Measurements from ENCODE around the gene UPB1. TPM values are rescaled to one million over a fixed set of nuclear protein-coding genes. Genes with fewer than 3 reads are reported as not detected.

Gene UPB1
- total and polyA plus RNA-seq, 4 donors = 7.1 to 115 (median 58.8) TPM

DNA sequence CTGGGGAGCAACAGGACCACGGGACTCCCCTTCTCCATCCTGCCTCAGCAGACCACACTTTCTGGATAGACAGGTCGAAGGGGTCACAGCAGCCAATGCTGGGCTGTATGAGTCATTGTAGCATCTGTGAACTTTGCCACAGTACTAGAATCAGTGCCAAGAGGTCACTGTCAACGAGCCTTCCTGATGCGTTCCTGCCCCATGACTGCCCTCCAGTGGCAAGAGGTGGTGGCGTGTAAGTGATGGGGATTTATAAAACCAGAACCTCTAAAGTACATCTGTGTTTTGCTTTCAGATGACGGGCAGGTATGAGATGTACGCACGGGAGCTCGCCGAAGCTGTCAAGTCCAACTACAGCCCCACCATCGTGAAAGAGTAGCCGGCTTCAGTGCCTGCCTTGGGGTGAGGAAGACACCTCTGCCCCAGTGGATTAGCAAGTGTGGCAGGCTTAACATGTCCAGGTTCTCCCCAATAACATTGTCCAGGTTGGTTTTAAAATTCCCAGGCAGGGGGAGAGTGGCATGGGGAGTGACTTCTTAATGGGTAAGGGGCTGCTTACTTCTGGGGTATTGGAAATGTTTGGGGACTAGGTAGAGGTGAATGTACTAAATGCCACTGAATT is 30.4 kb downstream of the UPB1 start (continued):
- TF ChIP-seq, protein P1, sequence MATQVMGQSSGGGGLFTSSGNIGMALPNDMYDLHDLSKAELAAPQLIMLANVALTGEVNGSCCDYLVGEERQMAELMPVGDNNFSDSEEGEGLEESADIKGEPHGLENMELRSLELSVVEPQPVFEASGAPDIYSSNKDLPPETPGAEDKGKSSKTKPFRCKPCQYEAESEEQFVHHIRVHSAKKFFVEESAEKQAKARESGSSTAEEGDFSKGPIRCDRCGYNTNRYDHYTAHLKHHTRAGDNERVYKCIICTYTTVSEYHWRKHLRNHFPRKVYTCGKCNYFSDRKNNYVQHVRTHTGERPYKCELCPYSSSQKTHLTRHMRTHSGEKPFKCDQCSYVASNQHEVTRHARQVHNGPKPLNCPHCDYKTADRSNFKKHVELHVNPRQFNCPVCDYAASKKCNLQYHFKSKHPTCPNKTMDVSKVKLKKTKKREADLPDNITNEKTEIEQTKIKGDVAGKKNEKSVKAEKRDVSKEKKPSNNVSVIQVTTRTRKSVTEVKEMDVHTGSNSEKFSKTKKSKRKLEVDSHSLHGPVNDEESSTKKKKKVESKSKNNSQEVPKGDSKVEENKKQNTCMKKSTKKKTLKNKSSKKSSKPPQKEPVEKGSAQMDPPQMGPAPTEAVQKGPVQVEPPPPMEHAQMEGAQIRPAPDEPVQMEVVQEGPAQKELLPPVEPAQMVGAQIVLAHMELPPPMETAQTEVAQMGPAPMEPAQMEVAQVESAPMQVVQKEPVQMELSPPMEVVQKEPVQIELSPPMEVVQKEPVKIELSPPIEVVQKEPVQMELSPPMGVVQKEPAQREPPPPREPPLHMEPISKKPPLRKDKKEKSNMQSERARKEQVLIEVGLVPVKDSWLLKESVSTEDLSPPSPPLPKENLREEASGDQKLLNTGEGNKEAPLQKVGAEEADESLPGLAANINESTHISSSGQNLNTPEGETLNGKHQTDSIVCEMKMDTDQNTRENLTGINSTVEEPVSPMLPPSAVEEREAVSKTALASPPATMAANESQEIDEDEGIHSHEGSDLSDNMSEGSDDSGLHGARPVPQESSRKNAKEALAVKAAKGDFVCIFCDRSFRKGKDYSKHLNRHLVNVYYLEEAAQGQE (IDR thresholded peaks at IDR 0.05) = no peak
- peak; percentile 53 for TF ChIP-seq HNF4G (IDR thresholded peaks at IDR 0.05)
- peak; percentile 100 for TF ChIP-seq JUND (IDR thresholded peaks at IDR 0.05)
- TF ChIP-seq SP1 (IDR thresholded peaks at IDR 0.05) = peak; percentile 81
- TF ChIP-seq EGR1 (IDR thresholded peaks at IDR 0.05; ENCODE audit: low read depth in 2 of 2) = no peak

DNA sequence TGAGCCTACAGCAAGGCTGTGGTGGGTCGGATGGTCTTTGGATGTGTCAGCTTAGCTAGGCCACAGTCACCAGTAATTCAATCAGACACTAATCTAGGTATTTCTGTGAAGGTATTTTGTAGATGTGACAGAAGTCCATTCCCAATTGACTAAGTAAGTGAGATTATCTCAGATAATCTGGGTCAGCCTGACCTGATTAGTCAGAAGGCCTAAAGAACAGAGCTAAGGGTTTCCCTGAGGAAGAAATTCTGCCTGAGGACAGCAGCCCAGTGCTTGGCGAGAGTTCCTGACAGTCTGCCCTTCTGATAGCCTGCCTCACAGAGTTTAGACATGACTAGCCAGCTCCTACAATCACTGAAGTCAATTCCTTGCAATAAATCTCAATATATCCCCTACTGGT is 31.1 kb downstream of the UPB1 start:
- H3K36me3 ChIP-seq (ENCODE audit: control insufficient read depth in 4 of 4, insufficient read depth in 3 of 4, low read depth in 1 of 4, low read length in 3 of 4) = peaks cover 2 to 17% (median 10%) of the 10 kb centered on the region in 4 donors
- WGBS = 89% methylated on average over 2 of the region's 2 CpGs
- H3K9me3 ChIP-seq (ENCODE audit: control insufficient read depth in 4 of 4, low read length in 3 of 4) = no peaks in the 10 kb centered on the region
- TF ChIP-seq FOXA1 (IDR thresholded peaks at IDR 0.05) = no peak
- TF ChIP-seq, protein P2, sequence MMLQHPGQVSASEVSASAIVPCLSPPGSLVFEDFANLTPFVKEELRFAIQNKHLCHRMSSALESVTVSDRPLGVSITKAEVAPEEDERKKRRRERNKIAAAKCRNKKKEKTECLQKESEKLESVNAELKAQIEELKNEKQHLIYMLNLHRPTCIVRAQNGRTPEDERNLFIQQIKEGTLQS (IDR thresholded peaks at IDR 0.05) = no peak
- TF ChIP-seq, protein P3, sequence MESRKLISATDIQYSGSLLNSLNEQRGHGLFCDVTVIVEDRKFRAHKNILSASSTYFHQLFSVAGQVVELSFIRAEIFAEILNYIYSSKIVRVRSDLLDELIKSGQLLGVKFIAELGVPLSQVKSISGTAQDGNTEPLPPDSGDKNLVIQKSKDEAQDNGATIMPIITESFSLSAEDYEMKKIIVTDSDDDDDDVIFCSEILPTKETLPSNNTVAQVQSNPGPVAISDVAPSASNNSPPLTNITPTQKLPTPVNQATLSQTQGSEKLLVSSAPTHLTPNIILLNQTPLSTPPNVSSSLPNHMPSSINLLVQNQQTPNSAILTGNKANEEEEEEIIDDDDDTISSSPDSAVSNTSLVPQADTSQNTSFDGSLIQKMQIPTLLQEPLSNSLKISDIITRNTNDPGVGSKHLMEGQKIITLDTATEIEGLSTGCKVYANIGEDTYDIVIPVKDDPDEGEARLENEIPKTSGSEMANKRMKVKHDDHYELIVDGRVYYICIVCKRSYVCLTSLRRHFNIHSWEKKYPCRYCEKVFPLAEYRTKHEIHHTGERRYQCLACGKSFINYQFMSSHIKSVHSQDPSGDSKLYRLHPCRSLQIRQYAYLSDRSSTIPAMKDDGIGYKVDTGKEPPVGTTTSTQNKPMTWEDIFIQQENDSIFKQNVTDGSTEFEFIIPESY (IDR thresholded peaks at IDR 0.05) = no peak
- TF ChIP-seq, protein P1 (IDR thresholded peaks at IDR 0.05) = no peak
- TF ChIP-seq SP1 (IDR thresholded peaks at IDR 0.05) = no peak
- TF ChIP-seq YY1 (IDR thresholded peaks at IDR 0.05) = no peak
- TF ChIP-seq FOXA2 (IDR thresholded peaks at IDR 0.05) = no peak
- no peak for TF ChIP-seq TAF1 (conservative IDR thresholded peaks at IDR 0.05)
- TF ChIP-seq, protein P4, sequence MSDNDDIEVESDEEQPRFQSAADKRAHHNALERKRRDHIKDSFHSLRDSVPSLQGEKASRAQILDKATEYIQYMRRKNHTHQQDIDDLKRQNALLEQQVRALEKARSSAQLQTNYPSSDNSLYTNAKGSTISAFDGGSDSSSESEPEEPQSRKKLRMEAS (IDR thresholded peaks at IDR 0.05) = no peak
- TF ChIP-seq JUND (IDR thresholded peaks at IDR 0.05) = no peak
- no peak for DNase-seq (ENCODE audit: low spot score)
- peak overlapping the region; percentile 5 to 22 for H3K27ac ChIP-seq (ENCODE audit: low read depth in 1 of 2, low read length in 2 of 2)
- H3K9ac ChIP-seq (ENCODE audit: low read depth in 1 of 2, low read length in 2 of 2) = no peak overlapping the region
- peaks cover 5 to 51% (median 27%) of the 10 kb centered on the region in 4 donors for H3K4me1 ChIP-seq (ENCODE audit: control insufficient read depth in 4 of 4, insufficient read depth in 4 of 4, low read length in 3 of 4)
- H3K4me3 ChIP-seq (ENCODE audit: low read depth in 1 of 3, low read length in 3 of 3) = no peak overlapping the region
- no peaks in the 10 kb centered on the region for H3K27me3 ChIP-seq (ENCODE audit: control insufficient read depth in 4 of 4, insufficient read depth in 4 of 4, low read length in 3 of 4)

Data from liver (tissue), 9 donors.